ENCODE results near the gene JMJD8. TPM values are rescaled to one million over a fixed set of nuclear protein-coding genes. Genes with fewer than 3 reads are reported as not detected.
A peak's percentile ranks its signal among the peaks of the same experiment; 100 is the strongest.

JMJD8 gene
- total and polyA plus RNA-seq, 12 donors, result 50.8 to 137 (median 93.1) TPM

DNA sequence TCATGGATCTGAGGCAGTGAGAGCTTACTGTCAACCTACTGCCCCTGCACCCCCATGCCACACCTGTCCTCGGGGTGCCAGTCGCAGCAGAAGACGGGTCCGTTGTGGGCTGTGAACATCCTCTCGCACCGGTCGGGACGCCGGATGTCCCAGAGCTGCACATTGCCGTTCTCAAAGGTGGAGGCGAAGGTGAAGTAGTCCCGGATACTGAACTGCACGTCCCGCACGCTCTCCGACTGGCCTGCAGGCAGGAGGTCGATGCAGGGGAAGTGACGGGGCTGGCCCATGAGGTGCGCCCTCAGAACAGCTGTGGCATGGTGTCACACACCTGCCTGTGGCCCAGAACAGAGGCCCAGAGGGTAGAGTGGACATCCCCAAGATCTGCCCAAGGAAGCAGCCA is 3.4 kb upstream of the JMJD8 start:
- Histone ChIP-seq H3K9me3 (replicated peaks in 1 of 3) (no peaks in the 10 kb centered on the region), H3K27ac (no peak overlapping the region), H3K36me3 (replicated peaks in 1 of 2) (peaks cover 0 to 24% of the 10 kb centered on the region in 2 donors), H3K4me1 (replicated peaks in 1 of 2) (peaks cover 17 to 38% of the 10 kb centered on the region in 2 donors), H3K4me3 (no peak overlapping the region), H3K27me3 (no peaks in the 10 kb centered on the region)
- TF ChIP-seq POLR2A (IDR thresholded peaks at IDR 0.05) (no peak), CTCF (IDR thresholded peaks at IDR 0.05) (no peak)
- intact Hi-C loops (cut with DNase I), result no loop called here
- 87 to 93% (median 90%) methylated on average over 10 to 19 of the region's 19 CpGs for WGBS, 4 donors
- DNase-seq, result no peak

- H3K27ac ChIP-seq, result no peak overlapping the region
- DNase-seq, result peak in 1 of 7 donors; percentile 27
- H3K9me3 ChIP-seq (replicated peaks in 1 of 3), result no peaks in the 10 kb centered on the region
- WGBS, 4 donors, result 78 to 91% (median 87%) methylated on average over 6 to 51 of the region's 51 CpGs
- no peaks in the 10 kb centered on the region for H3K27me3 ChIP-seq
- H3K4me1 ChIP-seq (replicated peaks in 1 of 2), result peaks cover 17 to 46% of the 10 kb centered on the region in 2 donors
- TF ChIP-seq POLR2A (IDR thresholded peaks at IDR 0.05) (no peak), CTCF (IDR thresholded peaks at IDR 0.05) (no peak)
- H3K4me3 ChIP-seq, result no peak overlapping the region
- peaks cover 0 to 32% of the 10 kb centered on the region in 2 donors for H3K36me3 ChIP-seq (replicated peaks in 1 of 2)
- intact Hi-C loops (cut with DNase I), result no loop called here
These were observed 2.5 kb upstream of the JMJD8 start for GRCh38 chr16:686459-687260.

GRCh38 chr16:685967-686366 is 1.8 kb upstream of the JMJD8 start:
- peak in 6 of 7 donors; percentile 62 to 81 (median 77) for DNase-seq
- H3K4me1 ChIP-seq (replicated peaks in 1 of 2), result peaks cover 24 to 53% of the 10 kb centered on the region in 2 donors
- H3K9me3 ChIP-seq (replicated peaks in 1 of 3), result no peaks in the 10 kb centered on the region
- TF ChIP-seq POLR2A (IDR thresholded peaks at IDR 0.05) (no peak), CTCF (IDR thresholded peaks at IDR 0.05) (peak; percentile 15 to 45 (median 34))
- H3K36me3 ChIP-seq (replicated peaks in 1 of 2), result peaks cover 0 to 36% of the 10 kb centered on the region in 2 donors
- intact Hi-C loops (cut with DNase I), result no loop called here
- 61 to 83% (median 64%) methylated on average over 5 to 10 of the region's 10 CpGs for WGBS, 4 donors
- H3K4me3 ChIP-seq, result no peak overlapping the region
- H3K27me3 ChIP-seq, result no peaks in the 10 kb centered on the region
- H3K27ac ChIP-seq, result no peak overlapping the region

- TF ChIP-seq CTCF (IDR thresholded peaks at IDR 0.05) (no peak), POLR2A (IDR thresholded peaks at IDR 0.05) (no peak)
- intact Hi-C loops (cut with DNase I), result no loop called here
- peak overlapping the region in 2 of 5 donors; percentile 79 to 81 for H3K27ac ChIP-seq
- no peaks in the 10 kb centered on the region for H3K27me3 ChIP-seq
- 87 to 94% (median 91%) methylated on average over 9 to 61 of the region's 61 CpGs for WGBS, 4 donors
- H3K4me1 ChIP-seq (replicated peaks in 1 of 2), result peaks cover 27 to 54% of the 10 kb centered on the region in 2 donors
- H3K4me3 ChIP-seq, result peak overlapping the region in 1 of 4 donors; percentile 79
- peak in 3 of 7 donors; percentile 43 to 80 (median 55) for DNase-seq
- H3K9me3 ChIP-seq (replicated peaks in 1 of 3), result no peaks in the 10 kb centered on the region
- peaks cover 0 to 36% of the 10 kb centered on the region in 2 donors for H3K36me3 ChIP-seq (replicated peaks in 1 of 2)
These were observed 995 bp upstream of the JMJD8 start for GRCh38 chr16:684961-685696.

All from adrenal gland (tissue), 12 donors.